ENCODE data around the gene APRT.

The APRT gene

GRCh38 chr16:88771294-88771772, 40.4 kb downstream of the APRT start:
- no peak for TF ChIP-seq CREB1 (IDR thresholded peaks at IDR 0.05; ENCODE audit: low read depth)
- no peak for TF ChIP-seq REST (IDR thresholded peaks at IDR 0.05; ENCODE audit: low read depth)
- TF ChIP-seq EGR1 (IDR thresholded peaks at IDR 0.05) = no peak
- no peak for TF ChIP-seq CEBPB (IDR thresholded peaks at IDR 0.05)
- TF ChIP-seq TEAD4 (IDR thresholded peaks at IDR 0.05) = no peak
- TF ChIP-seq EP300 (IDR thresholded peaks at IDR 0.05; ENCODE audit: borderline replicate concordance) = no peak
- no peak for TF ChIP-seq FOXM1 (IDR thresholded peaks at IDR 0.05; ENCODE audit: borderline replicate concordance, low read depth)
- no peak for TF ChIP-seq TCF12 (IDR thresholded peaks at IDR 0.05; ENCODE audit: low read depth)
- TF ChIP-seq ZBTB7A (IDR thresholded peaks at IDR 0.05; ENCODE audit: low read depth) = no peak

- peak; percentile 96 for TF ChIP-seq CEBPB (IDR thresholded peaks at IDR 0.05)
- TF ChIP-seq FOXM1 (IDR thresholded peaks at IDR 0.05; ENCODE audit: borderline replicate concordance, low read depth) = no peak
- peak; percentile 86 for TF ChIP-seq EP300 (IDR thresholded peaks at IDR 0.05; ENCODE audit: borderline replicate concordance)
- TF ChIP-seq EGR1 (IDR thresholded peaks at IDR 0.05) = peak; percentile 45; the same call in 1 of the 2 replicates
- peak; percentile 24; the same call in 1 of the 2 replicates for TF ChIP-seq RAD21 (IDR thresholded peaks at IDR 0.05; ENCODE audit: low read depth)
- no peak for TF ChIP-seq CREB1 (IDR thresholded peaks at IDR 0.05; ENCODE audit: low read depth)
- 0 out of 2 replicates have a peak, but pooled peaks have one; percentile 15 for TF ChIP-seq YY1 (IDR thresholded peaks at IDR 0.05; ENCODE audit: low read depth)
- peak; percentile 96 for TF ChIP-seq NFIC (IDR thresholded peaks at IDR 0.05)
- no peak for TF ChIP-seq TAF1 (IDR thresholded peaks at IDR 0.05; ENCODE audit: low read depth)
- peak; percentile 66 for TF ChIP-seq MAX (IDR thresholded peaks at IDR 0.05)
- peak; percentile 92 for TF ChIP-seq TCF12 (IDR thresholded peaks at IDR 0.05; ENCODE audit: low read depth)
- peak; percentile 66 for TF ChIP-seq TEAD4 (IDR thresholded peaks at IDR 0.05)
- peak; percentile 67 for TF ChIP-seq USF1 (IDR thresholded peaks at IDR 0.05)
Measured at GRCh38 chr16:88770461-88771293, 41.1 kb downstream of the APRT start.

- TF ChIP-seq EP300 (IDR thresholded peaks at IDR 0.05; ENCODE audit: borderline replicate concordance) (peak; percentile 34; the same call in 1 of the 2 replicates), NFIC (IDR thresholded peaks at IDR 0.05) (peak; percentile 43), CREB1 (IDR thresholded peaks at IDR 0.05; ENCODE audit: low read depth) (no peak), EGR1 (IDR thresholded peaks at IDR 0.05) (0 out of 2 replicates have a peak, but pooled peaks have one; percentile 44), YY1 (IDR thresholded peaks at IDR 0.05; ENCODE audit: low read depth) (peak; percentile 27; the same call in 1 of the 2 replicates), ZBTB7A (IDR thresholded peaks at IDR 0.05; ENCODE audit: low read depth) (no peak), TEAD4 (IDR thresholded peaks at IDR 0.05) (peak; percentile 34; the same call in 1 of the 2 replicates), MAX (IDR thresholded peaks at IDR 0.05) (peak; percentile 62; the same call in 1 of the 2 replicates)
Measured at GRCh38 chr16:88769617-88770460, 41.9 kb downstream of the APRT start.

- TF ChIP-seq EGR1 (IDR thresholded peaks at IDR 0.05) = no peak
- peak; percentile 57 for TF ChIP-seq ZBTB7A (IDR thresholded peaks at IDR 0.05; ENCODE audit: low read depth)
- TF ChIP-seq MAX (IDR thresholded peaks at IDR 0.05) = peak; percentile 36; the same call in 1 of the 2 replicates
- peak; percentile 54 for TF ChIP-seq NFIC (IDR thresholded peaks at IDR 0.05)
- TF ChIP-seq YY1 (IDR thresholded peaks at IDR 0.05; ENCODE audit: low read depth) = no peak
- no peak for TF ChIP-seq FOXM1 (IDR thresholded peaks at IDR 0.05; ENCODE audit: borderline replicate concordance, low read depth)
Measured at GRCh38 chr16:88768071-88768783, 43.5 kb downstream of the APRT start.

GRCh38 chr16:88767546-88768070, 44.1 kb downstream of the APRT start:
- TF ChIP-seq MAX (IDR thresholded peaks at IDR 0.05) (no peak), EP300 (IDR thresholded peaks at IDR 0.05; ENCODE audit: borderline replicate concordance) (no peak), REST (IDR thresholded peaks at IDR 0.05; ENCODE audit: low read depth) (no peak), FOXM1 (IDR thresholded peaks at IDR 0.05; ENCODE audit: borderline replicate concordance, low read depth) (no peak), EGR1 (IDR thresholded peaks at IDR 0.05) (no peak), RAD21 (IDR thresholded peaks at IDR 0.05; ENCODE audit: low read depth) (no peak), NFIC (IDR thresholded peaks at IDR 0.05) (no peak), ZBTB7A (IDR thresholded peaks at IDR 0.05; ENCODE audit: low read depth) (no peak), TAF1 (IDR thresholded peaks at IDR 0.05; ENCODE audit: low read depth) (no peak), USF1 (IDR thresholded peaks at IDR 0.05) (no peak), CREB1 (IDR thresholded peaks at IDR 0.05; ENCODE audit: low read depth) (no peak), YY1 (IDR thresholded peaks at IDR 0.05; ENCODE audit: low read depth) (no peak), CEBPB (IDR thresholded peaks at IDR 0.05) (no peak), TEAD4 (IDR thresholded peaks at IDR 0.05) (no peak)

Data from Ishikawa (cell line).